Mononuclear cell (primary cell): ENCODE measurements around the gene SHANK2. TPM values are rescaled to one million over a fixed set of nuclear protein-coding genes. Genes with fewer than 3 reads are reported as not detected.

Experiments
- H3K27me3 ChIP-seq: 2 replicates; pipeline ENCODE4 v1.6.0; 2011; ENCODE audit warnings: low read length, control low read depth; ENCODE audit not compliant: insufficient read depth
- H3K4me1 ChIP-seq: 2 replicates; pipeline ENCODE4 v1.5.1; 2011; ENCODE audit warnings: mild to moderate bottlenecking, low read length, control low read depth; ENCODE audit not compliant: insufficient read depth
- H3K4me3 ChIP-seq: 2 replicates; pipeline ENCODE4 v1.5.1; 2011; ENCODE audit warnings: mild to moderate bottlenecking, low read length, moderate library complexity
- H3K9me3 ChIP-seq: 2 replicates; pipeline ENCODE4 v1.5.1; 2011; ENCODE audit warnings: low read depth, mild to moderate bottlenecking, control low read depth, low read length
- total RNA-seq: library from RNA; depleted of rRNA; stranded (reverse); fragments of >200 nt; gene quantifications from one replicate; pipeline ENCODE4 v1.2.3, GENCODE V29; 2012

SHANK2 gene
- total RNA-seq, 1 donor = 0.21 TPM

DNA sequence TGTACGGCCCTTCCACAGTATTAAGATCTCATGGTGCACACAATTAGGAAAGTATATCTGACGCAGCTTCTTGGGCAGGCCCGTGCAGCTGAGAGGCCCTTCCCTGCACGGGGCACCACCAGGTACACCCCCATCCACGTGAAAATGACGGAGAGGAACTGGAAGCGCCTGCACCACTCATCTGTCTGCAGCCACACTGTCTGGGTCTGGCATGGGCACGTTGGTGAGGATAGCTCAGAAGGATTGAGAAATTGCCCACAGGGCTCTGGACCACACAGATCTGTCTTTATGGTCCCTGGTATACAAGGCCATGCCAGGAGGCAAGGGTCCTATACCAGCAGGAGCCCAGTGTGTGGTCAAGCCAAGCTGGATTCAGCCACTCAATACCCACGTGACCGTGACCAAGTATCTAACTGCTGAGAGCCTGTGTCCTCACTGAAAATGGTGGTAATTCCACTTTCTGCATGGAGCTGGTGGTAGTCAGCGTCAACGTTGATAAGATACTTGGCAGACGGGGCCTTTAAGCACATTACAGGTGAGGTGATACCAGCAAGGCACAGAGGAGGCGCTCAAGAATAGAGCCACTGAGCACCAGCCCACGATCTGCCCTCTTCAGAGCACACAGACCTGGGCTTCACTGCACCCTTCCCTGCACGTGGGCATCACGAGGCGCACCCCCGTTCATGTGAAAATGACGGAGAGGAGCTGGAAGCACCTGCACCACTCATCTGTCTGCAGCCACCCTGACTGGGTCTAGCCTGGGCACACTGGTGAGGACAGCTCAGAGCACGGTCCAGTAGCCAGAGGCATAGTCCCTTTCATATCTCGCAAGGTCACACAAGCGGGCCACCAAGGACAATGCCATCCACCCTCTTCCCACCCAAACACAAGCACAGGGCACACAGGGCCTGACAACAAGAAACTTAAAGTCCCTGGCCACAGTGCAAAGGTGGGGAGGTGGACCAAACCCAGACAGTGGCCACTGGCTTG is 28.4 kb downstream of the SHANK2 start:
- Histone ChIP-seq H3K4me3 (no peak overlapping the region), H3K27me3 (peaks cover 4% of the 10 kb centered on the region), H3K9me3 (peaks cover 19% of the 10 kb centered on the region), H3K4me1 (no peaks in the 10 kb centered on the region)

DNA sequence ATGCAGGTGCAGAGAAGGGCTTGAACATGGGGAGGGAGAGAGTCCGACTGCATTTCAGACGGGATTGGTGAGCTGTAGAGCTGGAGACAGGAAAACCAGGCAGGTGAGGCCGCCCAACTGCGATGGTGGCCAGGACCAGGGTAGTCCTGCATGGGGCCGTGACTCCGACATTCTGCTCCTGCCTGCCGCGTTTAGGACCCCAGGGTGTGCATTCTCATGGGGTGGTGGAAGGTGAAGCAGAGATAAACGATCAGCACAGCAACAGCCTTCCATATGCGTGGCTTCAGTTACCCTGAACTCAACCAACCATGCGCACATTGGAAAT is 29.3 kb downstream of the SHANK2 start:
- Histone ChIP-seq H3K9me3 (peaks cover 19% of the 10 kb centered on the region), H3K27me3 (peaks cover 4% of the 10 kb centered on the region), H3K4me3 (no peak overlapping the region), H3K4me1 (no peaks in the 10 kb centered on the region)

DNA sequence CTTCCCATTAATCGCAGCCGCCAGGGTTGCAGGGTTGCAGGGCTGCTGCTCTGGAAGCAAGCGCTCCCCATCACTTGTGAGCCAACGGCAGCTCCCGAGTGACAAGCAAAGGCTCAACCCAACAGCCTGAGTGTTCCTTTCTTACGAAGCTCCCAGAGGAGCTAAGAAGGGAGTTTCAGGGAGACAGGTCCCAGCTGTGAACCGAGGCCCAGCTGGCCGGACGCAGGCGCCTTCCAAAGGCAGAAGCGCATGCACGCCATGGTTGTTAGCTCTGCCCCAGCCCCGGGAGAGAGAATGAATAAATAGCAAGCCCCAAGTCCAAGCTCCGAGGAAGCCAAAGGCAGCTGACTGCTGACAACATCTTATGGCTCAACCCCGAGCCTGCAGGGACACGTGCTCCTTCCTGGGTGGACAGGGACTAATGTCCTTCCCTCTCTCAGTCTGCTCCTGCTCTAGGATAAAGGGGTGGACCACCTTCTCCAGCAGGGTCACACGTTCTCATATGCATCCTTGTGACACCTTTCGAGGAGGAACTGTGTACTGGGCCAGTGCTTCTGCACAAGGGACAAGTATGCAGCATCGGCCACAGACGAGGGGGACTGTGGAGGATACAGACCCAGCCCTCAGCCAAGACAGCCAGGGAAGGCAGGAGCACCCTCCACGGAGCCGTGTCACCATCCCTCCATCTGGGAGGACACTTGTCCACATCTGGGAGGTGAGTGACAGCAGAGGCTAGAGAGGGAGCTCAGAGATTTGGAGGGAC is 29.9 kb downstream of the SHANK2 start:
- Histone ChIP-seq H3K4me3 (no peak overlapping the region), H3K4me1 (no peaks in the 10 kb centered on the region), H3K9me3 (peaks cover 14% of the 10 kb centered on the region), H3K27me3 (peaks cover 2% of the 10 kb centered on the region)

DNA sequence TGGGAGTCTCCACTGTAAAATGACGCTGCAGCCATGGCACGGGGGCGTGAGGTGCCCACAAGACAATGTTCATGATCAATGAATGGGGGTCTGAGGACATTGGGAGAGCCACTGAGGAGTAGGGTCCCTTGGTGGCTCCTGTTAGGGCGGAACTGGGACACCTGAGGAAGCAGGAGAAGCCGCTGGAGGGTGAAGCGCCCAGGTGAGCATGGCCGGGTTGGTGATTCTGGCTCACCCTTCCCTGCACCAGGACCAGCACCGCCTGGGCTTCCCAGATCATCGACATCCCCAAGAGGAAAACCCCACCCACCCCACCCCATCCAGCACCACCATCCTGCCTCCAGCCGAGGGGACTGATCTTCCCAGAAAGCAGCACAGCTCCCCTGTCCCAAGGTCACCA is 30.6 kb downstream of the SHANK2 start:
- H3K9me3 ChIP-seq = peaks cover 8% of the 10 kb centered on the region

DNA sequence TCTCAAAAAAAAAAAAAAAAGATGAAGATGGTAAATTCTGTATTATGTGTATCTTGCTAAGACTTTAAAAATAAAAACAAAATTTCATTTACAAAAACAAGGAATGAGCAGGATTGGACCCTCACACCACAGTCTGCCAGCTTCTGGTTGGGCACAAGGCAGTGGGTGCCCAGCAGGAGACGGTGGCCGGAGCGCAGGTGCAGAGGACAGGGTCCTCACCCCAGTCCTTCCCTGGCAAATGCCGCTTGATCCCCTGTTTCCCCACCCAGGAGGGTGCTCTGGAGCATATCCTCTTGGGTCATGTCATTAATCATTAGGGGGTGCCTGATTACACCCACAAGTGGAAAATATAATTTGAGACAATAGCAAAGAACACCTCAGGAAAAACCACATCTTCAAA is 31.2 kb downstream of the SHANK2 start:
- H3K4me1 ChIP-seq = no peaks in the 10 kb centered on the region
- H3K4me3 ChIP-seq = no peak overlapping the region
- peaks cover 3% of the 10 kb centered on the region for H3K9me3 ChIP-seq
- no peaks in the 10 kb centered on the region for H3K27me3 ChIP-seq

More for the DNA sequence above, 30.6 kb downstream of the SHANK2 start:
- H3K4me3 ChIP-seq = no peak overlapping the region
- no peaks in the 10 kb centered on the region for H3K4me1 ChIP-seq
- H3K27me3 ChIP-seq = no peaks in the 10 kb centered on the region

DNA sequence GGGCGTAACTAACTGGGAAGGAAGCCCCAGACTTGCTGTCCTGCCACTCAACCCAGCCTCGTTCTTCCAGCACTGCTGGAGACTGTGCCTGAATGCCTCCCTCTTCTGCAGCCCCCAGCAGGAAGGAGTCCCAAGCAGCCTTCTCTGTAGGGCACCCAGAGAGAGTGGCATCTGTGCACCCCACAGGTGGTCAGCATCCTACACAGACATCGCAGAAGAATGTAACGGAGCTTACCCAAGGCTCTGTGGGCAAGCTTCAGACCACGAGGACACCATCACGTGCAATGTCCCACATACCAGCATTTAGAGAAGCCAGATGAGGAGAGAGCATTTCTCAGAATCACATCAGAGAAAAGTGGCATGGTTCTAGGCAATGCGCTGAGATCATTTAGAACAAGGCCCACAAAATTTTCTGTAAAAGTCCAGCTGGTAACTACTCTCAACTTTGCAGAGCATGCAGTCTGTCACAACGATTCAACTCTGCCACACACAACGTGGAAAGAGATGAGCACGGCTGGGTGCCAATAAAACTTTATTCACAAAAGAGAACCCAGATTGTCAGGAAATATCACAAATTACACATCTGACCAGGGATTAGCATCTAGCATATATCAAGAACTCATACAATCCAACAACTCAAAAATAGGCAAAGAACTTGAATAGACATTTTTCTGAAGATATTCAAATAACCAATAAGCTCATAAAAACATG is 33.4 kb downstream of the SHANK2 start:
- H3K4me3 ChIP-seq = no peak overlapping the region
- no peaks in the 10 kb centered on the region for H3K27me3 ChIP-seq
- no peaks in the 10 kb centered on the region for H3K9me3 ChIP-seq
- no peaks in the 10 kb centered on the region for H3K4me1 ChIP-seq

GRCh38 chr11:71215425-71215965 is 36.9 kb downstream of the SHANK2 start:
- Histone ChIP-seq H3K4me3 (no peak overlapping the region), H3K4me1 (no peaks in the 10 kb centered on the region), H3K9me3 (no peaks in the 10 kb centered on the region), H3K27me3 (no peaks in the 10 kb centered on the region)

DNA sequence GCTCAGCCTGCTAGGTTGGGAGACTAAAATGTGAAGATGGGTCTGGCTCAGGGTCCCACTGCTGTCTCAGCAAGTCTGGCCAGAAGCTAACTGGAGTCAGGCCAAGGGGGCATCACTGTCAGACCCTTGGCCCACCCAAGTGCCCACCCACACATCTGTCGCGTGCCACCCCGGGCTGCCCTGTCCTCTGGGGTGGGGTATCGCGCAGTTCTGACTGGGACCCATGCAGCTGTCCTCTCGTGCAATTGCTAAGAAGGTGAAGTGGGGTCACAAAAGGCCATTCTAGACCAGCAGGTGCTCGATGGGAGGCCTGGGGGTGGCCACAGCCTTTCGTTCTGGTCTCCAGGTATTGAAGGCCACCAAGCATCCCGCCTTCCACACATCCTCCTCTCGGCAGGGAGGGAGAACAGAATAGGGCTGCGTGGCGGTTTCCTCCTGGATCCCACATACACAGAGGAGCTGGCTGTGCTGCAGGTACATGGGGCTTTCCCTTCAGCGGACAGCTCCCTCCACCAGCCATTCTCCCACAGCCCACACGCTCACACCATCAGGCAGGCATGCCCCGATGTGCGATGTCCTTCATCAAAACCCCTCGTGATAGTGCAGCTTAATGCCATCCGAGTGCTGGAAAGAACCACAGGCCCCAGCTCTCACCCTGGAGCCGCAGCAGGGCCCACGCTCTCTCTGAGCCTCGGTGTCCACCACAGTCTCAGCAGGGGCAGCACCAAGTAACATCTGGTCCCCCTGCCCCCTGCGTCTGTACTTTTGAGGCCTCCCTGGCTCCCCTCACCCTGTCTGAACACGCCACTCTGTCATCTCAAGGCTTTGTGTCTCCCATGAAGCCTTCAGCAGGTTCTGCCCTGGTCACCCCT is 37.6 kb downstream of the SHANK2 start:
- no peak overlapping the region for H3K4me3 ChIP-seq
- no peaks in the 10 kb centered on the region for H3K9me3 ChIP-seq
- no peaks in the 10 kb centered on the region for H3K4me1 ChIP-seq
- H3K27me3 ChIP-seq = no peaks in the 10 kb centered on the region

GRCh38 chr11:71213696-71214552 is 38.5 kb downstream of the SHANK2 start:
- Histone ChIP-seq H3K27me3 (no peaks in the 10 kb centered on the region), H3K4me1 (no peaks in the 10 kb centered on the region), H3K4me3 (no peak overlapping the region), H3K9me3 (no peaks in the 10 kb centered on the region)

GRCh38 chr11:71212871-71213559 is 39.4 kb downstream of the SHANK2 start:
- Histone ChIP-seq H3K4me3 (no peak overlapping the region), H3K4me1 (no peaks in the 10 kb centered on the region), H3K9me3 (no peaks in the 10 kb centered on the region), H3K27me3 (no peaks in the 10 kb centered on the region)

- Histone ChIP-seq H3K27me3 (no peaks in the 10 kb centered on the region), H3K4me3 (no peak overlapping the region), H3K9me3 (no peaks in the 10 kb centered on the region), H3K4me1 (no peaks in the 10 kb centered on the region)
These were observed 40.7 kb downstream of the SHANK2 start for GRCh38 chr11:71211631-71212030.

DNA sequence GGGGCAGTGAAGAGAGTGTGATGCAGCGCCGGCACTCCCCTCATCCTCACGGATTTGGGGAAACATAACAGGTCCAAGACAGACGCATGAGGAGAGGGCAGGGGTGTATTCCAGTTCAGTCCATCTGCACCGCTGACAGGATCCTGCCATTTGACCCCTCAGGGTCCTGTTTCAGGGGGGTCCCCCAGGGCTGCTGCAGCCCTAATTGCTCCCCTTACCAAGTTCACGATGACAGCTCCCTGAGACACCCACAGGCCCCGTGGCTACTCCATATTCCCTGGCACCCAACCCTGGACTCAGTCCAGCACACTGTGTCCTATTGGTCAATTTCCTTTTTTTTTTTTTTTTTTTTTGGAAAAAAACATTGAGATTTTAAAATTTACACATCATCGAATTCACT is 41.5 kb downstream of the SHANK2 start:
- no peak overlapping the region for H3K4me3 ChIP-seq
- H3K4me1 ChIP-seq = no peaks in the 10 kb centered on the region
- H3K9me3 ChIP-seq = no peaks in the 10 kb centered on the region
- H3K27me3 ChIP-seq = no peaks in the 10 kb centered on the region

DNA sequence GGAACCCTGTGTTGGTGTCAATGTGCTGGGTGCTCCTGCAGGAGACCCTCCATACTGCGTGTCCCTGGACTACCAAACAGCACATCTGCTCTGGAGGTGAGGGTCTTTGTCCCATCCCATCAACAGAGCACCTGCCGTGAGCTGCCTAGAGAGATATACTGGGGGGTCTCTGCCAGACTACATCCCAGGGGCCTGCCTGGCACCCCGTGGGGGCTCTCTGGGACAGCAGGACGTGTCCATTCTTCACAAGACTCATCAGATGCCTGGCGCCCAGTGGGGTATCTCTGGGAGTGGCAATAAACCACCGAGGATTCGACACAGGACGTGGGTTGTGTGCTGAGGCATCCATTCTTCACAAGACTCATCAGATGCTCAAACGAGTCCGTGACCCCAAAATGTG is 42.7 kb downstream of the SHANK2 start:
- H3K9me3 ChIP-seq = no peaks in the 10 kb centered on the region
- H3K4me1 ChIP-seq = no peaks in the 10 kb centered on the region
- no peak overlapping the region for H3K4me3 ChIP-seq
- H3K27me3 ChIP-seq = no peaks in the 10 kb centered on the region
